WTC11 (cell line): ENCODE results near the gene JAKMIP1.

Experiments
- ATF3 ChIP-seq: sonication (generic); formaldehyde crosslinking; conservative IDR thresholded peaks from 2 replicates; pipeline ENCODE4 v1.8.1; 2022; ENCODE audit warnings: mild to moderate bottlenecking, missing genetic modification reagents
- ESRRA ChIP-seq: sonication (generic); formaldehyde crosslinking; IDR thresholded peaks from 2 replicates; pipeline ENCODE4 v1.8.1; 2022; ENCODE audit warnings: mild to moderate bottlenecking, missing genetic modification reagents, borderline replicate concordance
- ETV6 ChIP-seq: sonication (generic); formaldehyde crosslinking; IDR thresholded peaks from 2 replicates; pipeline ENCODE4 v1.8.1; 2022; ENCODE audit warnings: mild to moderate bottlenecking, missing genetic modification reagents
- FOXP1 ChIP-seq: sonication (generic); formaldehyde crosslinking; IDR thresholded peaks from 2 replicates; pipeline ENCODE4 v1.8.0; 2022; ENCODE audit warnings: missing genetic modification reagents, mild to moderate bottlenecking, moderate library complexity, borderline replicate concordance
- NFYB ChIP-seq: sonication (generic); formaldehyde crosslinking; conservative IDR thresholded peaks from 2 replicates; pipeline ENCODE4 v1.8.0; 2022; ENCODE audit warnings: low read depth, missing genetic modification reagents
- SMAD4 ChIP-seq: sonication (generic); formaldehyde crosslinking; IDR thresholded peaks from 2 replicates; pipeline ENCODE4 v1.8.0; 2022; ENCODE audit warnings: mild to moderate bottlenecking, missing genetic modification reagents
- SP1 ChIP-seq: sonication (generic); formaldehyde crosslinking; conservative IDR thresholded peaks from 2 replicates; pipeline ENCODE4 v1.8.1; 2022; ENCODE audit warnings: missing genetic modification reagents
- TF ChIP-seq, protein P1 (sequence below): fragments of 200-600 bp; IDR thresholded peaks from 2 replicates; pipeline ENCODE4 v1.8.0; 2022; ENCODE audit warnings: antibody characterized with exemption

GRCh38 chr4:5999356-5999755 lies 201.0 kb downstream of the JAKMIP1 start:
- no peak for TF ChIP-seq ESRRA
- TF ChIP-seq, protein P1, sequence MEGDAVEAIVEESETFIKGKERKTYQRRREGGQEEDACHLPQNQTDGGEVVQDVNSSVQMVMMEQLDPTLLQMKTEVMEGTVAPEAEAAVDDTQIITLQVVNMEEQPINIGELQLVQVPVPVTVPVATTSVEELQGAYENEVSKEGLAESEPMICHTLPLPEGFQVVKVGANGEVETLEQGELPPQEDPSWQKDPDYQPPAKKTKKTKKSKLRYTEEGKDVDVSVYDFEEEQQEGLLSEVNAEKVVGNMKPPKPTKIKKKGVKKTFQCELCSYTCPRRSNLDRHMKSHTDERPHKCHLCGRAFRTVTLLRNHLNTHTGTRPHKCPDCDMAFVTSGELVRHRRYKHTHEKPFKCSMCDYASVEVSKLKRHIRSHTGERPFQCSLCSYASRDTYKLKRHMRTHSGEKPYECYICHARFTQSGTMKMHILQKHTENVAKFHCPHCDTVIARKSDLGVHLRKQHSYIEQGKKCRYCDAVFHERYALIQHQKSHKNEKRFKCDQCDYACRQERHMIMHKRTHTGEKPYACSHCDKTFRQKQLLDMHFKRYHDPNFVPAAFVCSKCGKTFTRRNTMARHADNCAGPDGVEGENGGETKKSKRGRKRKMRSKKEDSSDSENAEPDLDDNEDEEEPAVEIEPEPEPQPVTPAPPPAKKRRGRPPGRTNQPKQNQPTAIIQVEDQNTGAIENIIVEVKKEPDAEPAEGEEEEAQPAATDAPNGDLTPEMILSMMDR: no peak
- TF ChIP-seq NFYB (CRISPR knock-in tag): no peak
- TF ChIP-seq FOXP1: no peak
- no peak for TF ChIP-seq ETV6 (CRISPR knock-in tag)
- no peak for TF ChIP-seq ATF3 (CRISPR knock-in tag)
- TF ChIP-seq SP1 (CRISPR knock-in tag): no peak
- TF ChIP-seq SMAD4 (CRISPR knock-in tag): no peak
